HCT116 (cell line): ENCODE data around the gene CDK19.

Experiments
- EGR1 ChIP-seq: IDR thresholded peaks from 2 replicates; pipeline ENCODE4 v1.6.1; 2012; ENCODE audit warnings: low read depth
- EZH2 ChIP-seq: fragments of 200-600 bp; sonication (generic); IDR thresholded peaks from 2 replicates; pipeline ENCODE4 v1.6.1; 2017; ENCODE audit warnings: antibody characterized with exemption, mixed run types
- TF ChIP-seq, protein P1 (sequence below), 3 experiments: fragments of 200-600 bp in 1 of 3; sonication (generic) in 1 of 3; IDR thresholded peaks in 2 of 3; conservative IDR thresholded peaks in 1 of 3; 2 replicates each; pipeline ENCODE4 v1.5.1; 2012 to 2017; ENCODE audit warnings: low read depth in 2 of 3, low read length in 2 of 3, antibody characterized with exemption in 1 of 3, borderline replicate concordance in 1 of 3, control low read depth in 1 of 3, mild to moderate bottlenecking in 1 of 3, mixed read lengths in 1 of 3, mixed run types in 1 of 3, moderate library complexity in 1 of 3; ENCODE audit not compliant: insufficient read depth in 1 of 3

DNA sequence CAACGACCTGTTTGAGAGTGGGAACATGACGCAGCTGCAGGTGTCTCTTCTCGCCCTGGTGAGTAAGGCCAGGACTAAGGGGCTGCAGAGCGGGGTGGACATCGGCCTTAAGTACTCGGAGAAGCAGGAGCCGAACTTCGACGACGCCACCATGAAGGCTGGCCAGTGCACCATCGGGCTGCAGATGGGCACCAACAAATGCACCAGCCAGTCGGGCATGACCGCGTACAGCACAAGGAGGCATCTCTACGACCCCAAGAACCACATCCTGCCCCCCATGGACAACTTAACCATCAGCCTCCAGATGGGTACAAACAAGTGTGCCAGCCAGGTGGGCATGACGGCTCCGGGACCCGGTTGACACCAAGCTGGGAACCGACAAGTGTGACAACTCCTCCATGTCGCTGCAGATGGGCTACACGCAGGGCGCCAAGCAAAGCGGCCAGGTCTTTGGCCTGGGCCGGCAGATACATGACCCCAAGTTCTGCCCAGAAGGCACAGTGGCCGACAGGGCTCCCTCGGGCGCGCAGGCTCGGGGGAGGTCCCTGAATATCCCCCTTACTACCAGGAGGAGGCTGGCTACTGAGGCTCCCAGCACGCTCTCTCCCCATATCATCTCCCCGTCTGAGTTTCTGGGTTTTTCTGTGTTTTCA lies 43.4 kb upstream of the CDK19 start:
- TF ChIP-seq, protein P1, sequence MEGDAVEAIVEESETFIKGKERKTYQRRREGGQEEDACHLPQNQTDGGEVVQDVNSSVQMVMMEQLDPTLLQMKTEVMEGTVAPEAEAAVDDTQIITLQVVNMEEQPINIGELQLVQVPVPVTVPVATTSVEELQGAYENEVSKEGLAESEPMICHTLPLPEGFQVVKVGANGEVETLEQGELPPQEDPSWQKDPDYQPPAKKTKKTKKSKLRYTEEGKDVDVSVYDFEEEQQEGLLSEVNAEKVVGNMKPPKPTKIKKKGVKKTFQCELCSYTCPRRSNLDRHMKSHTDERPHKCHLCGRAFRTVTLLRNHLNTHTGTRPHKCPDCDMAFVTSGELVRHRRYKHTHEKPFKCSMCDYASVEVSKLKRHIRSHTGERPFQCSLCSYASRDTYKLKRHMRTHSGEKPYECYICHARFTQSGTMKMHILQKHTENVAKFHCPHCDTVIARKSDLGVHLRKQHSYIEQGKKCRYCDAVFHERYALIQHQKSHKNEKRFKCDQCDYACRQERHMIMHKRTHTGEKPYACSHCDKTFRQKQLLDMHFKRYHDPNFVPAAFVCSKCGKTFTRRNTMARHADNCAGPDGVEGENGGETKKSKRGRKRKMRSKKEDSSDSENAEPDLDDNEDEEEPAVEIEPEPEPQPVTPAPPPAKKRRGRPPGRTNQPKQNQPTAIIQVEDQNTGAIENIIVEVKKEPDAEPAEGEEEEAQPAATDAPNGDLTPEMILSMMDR (IDR thresholded peaks at IDR 0.05 in 2 of 3, conservative IDR thresholded peaks at IDR 0.05 in 1 of 3; ENCODE audit: borderline replicate concordance in 1 of 3, insufficient read depth in 1 of 3, low read depth in 2 of 3, low read length in 2 of 3), result no peak
- TF ChIP-seq EZH2 (no peak), EGR1 (no peak)
